ENCODE results near the gene GRAMD2B. TPM values are rescaled to one million over a fixed set of nuclear protein-coding genes. Genes with fewer than 3 reads are reported as not detected.

GRAMD2B gene
- total RNA-seq, 1 experiment from 2014 or later: 33.6 TPM

DNA sequence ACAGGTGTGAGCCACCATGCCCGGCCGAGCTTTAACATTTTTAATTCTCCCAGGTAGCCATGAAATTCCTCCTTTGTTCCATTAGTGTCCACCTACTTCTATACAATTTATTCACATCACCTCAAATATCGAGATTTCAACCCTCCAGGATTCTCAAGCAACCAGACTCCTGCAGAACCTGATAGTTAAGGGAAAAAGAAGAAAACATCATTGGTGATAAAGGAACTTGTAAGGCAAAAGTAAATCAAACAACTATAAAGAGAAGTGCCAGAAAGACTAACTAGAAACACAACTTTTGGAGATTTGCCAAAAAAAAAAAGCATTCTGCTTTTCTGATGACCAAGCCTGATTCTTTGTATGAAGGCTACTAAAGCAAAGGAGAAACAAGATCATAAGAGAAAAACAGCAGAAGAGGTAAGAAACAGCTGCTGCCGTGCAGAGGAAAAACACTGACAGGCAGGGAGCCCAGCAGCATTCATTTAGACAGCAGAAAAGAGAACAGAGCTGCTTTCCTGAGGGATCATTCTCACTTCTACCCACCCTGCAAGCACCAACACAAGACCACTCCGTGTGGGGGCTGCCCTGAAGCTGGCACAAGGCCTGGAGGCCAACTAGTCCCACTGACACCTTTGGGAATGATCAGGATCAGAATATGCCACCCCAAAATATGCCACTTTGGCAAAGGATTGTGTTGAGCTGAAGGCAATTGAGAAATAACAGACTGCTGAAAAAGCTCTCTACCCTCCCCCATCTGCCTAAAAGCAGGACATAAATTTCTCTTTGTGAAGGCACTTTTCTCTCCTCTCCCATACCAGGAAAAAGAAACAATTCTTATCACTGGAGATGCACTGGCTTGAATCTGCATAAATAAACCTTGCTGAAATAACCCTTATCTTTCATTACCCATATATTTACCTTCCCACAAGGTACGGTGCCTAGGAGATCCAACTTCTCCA, 96.7 kb downstream of the GRAMD2B start:
- POLR2A ChIA-PET (ENCODE audit: unreplicated experiment): no interaction called here
- Histone ChIP-seq H3K79me2 (ENCODE audit: low read length) (no peaks in the 10 kb centered on the region), H3K4me1 (ENCODE audit: insufficient read depth, low read length) (no peaks in the 10 kb centered on the region), H2AFZ (ENCODE audit: low read length) (peak overlapping the region; percentile 28; the same call in 1 of the 2 replicates), H3K9me3 (ENCODE audit: low read length) (no peaks in the 10 kb centered on the region), H3F3A (ENCODE audit: low read length, unreplicated experiment) (no peaks in the 10 kb centered on the region), H3K4me2 (ENCODE audit: low read length) (no peak overlapping the region), H3K9me2 (replicated peaks; ENCODE audit: low read length) (no peaks in the 10 kb centered on the region), H3K9ac (ENCODE audit: low read length) (no peak overlapping the region), H3K27ac (ENCODE audit: low read length) (no peak overlapping the region), H3K36me3 (ENCODE audit: low read depth, low read length) (no peaks in the 10 kb centered on the region), H3K27me3 (ENCODE audit: low read length) (no peaks in the 10 kb centered on the region), H4K20me1 (ENCODE audit: low read length) (no peaks in the 10 kb centered on the region), H3K4me3 (ENCODE audit: low read length) (no peak overlapping the region)
- DNase-seq: no peak
- no TSS peak for BruUV-seq (replicated peaks)
- no peak for ATAC-seq
- CTCF ChIA-PET: no interaction called here
- TF ChIP-seq EZH2 (IDR thresholded peaks at IDR 0.05; ENCODE audit: low read length, unreplicated experiment) (no peak), EZH2phosphoT487 (IDR thresholded peaks at IDR 0.05; ENCODE audit: borderline replicate concordance, low read length) (no peak)
- TF ChIP-seq, protein P1, sequence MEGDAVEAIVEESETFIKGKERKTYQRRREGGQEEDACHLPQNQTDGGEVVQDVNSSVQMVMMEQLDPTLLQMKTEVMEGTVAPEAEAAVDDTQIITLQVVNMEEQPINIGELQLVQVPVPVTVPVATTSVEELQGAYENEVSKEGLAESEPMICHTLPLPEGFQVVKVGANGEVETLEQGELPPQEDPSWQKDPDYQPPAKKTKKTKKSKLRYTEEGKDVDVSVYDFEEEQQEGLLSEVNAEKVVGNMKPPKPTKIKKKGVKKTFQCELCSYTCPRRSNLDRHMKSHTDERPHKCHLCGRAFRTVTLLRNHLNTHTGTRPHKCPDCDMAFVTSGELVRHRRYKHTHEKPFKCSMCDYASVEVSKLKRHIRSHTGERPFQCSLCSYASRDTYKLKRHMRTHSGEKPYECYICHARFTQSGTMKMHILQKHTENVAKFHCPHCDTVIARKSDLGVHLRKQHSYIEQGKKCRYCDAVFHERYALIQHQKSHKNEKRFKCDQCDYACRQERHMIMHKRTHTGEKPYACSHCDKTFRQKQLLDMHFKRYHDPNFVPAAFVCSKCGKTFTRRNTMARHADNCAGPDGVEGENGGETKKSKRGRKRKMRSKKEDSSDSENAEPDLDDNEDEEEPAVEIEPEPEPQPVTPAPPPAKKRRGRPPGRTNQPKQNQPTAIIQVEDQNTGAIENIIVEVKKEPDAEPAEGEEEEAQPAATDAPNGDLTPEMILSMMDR (conservative IDR thresholded peaks at IDR 0.05; ENCODE audit: low read depth, low read length): no peak
- intact Hi-C loops (cut with micrococcal nuclease): no loop called here

DNA sequence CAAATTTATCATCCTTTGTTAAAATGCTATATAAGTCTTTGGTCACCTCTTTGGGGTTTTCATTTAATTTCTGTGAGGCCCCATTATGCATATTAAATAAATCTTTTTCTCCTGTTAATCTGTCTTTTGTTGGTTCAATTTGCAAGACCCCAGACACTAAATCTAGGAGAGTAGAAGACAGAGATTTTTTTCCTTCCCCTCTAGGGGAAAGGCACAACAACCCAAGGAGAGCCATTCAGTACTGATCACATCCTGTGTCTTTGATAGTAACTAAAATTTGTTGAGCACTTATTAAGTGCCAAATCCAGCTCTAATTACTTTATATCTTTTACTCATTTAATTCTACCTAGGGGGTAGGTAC, 97.4 kb downstream of the GRAMD2B start:
- Histone ChIP-seq H3K9me2 (replicated peaks; ENCODE audit: low read length) (no peaks in the 10 kb centered on the region), H3K79me2 (ENCODE audit: low read length) (no peaks in the 10 kb centered on the region), H3K27me3 (ENCODE audit: low read length) (no peaks in the 10 kb centered on the region), H3K4me2 (ENCODE audit: low read length) (no peak overlapping the region), H3F3A (ENCODE audit: low read length, unreplicated experiment) (no peaks in the 10 kb centered on the region), H3K4me1 (ENCODE audit: insufficient read depth, low read length) (no peaks in the 10 kb centered on the region), H3K9ac (ENCODE audit: low read length) (no peak overlapping the region), H3K4me3 (ENCODE audit: low read length) (no peak overlapping the region), H4K20me1 (ENCODE audit: low read length) (no peaks in the 10 kb centered on the region), H3K9me3 (ENCODE audit: low read length) (no peaks in the 10 kb centered on the region), H2AFZ (ENCODE audit: low read length) (no peak overlapping the region), H3K36me3 (ENCODE audit: low read depth, low read length) (no peaks in the 10 kb centered on the region), H3K27ac (ENCODE audit: low read length) (no peak overlapping the region)
- intact Hi-C loops (cut with micrococcal nuclease): no loop called here
- CTCF ChIA-PET: no interaction called here
- POLR2A ChIA-PET (ENCODE audit: unreplicated experiment): no interaction called here
- no peak for ATAC-seq
- DNase-seq: no peak
- BruUV-seq (replicated peaks): no TSS peak
- TF ChIP-seq EZH2phosphoT487 (IDR thresholded peaks at IDR 0.05; ENCODE audit: borderline replicate concordance, low read length) (no peak), EZH2 (IDR thresholded peaks at IDR 0.05; ENCODE audit: low read length, unreplicated experiment) (no peak)
- TF ChIP-seq, protein P1 (conservative IDR thresholded peaks at IDR 0.05; ENCODE audit: low read depth, low read length): no peak

DNA sequence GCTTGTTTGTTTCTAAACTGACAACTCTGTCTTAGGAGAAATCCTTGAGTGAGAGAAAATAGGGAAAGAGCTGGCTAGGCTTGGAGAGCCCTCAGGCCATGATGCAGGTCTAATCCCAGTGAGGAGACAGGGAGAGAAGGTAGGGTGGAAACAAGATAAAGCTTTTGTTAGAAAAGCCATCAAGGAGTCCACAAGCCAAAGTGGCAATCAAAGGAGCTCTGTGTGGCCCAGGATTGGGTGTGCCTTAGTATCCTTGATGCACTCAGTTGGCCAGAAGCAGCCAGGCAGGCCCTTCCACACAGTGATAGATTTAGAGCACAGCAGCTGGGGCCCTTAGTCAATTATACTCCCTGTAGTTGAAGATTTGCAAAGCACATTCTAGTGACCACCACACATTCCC, 97.9 kb downstream of the GRAMD2B start:
- Histone ChIP-seq H3K9ac (ENCODE audit: low read length) (no peak overlapping the region), H3K36me3 (ENCODE audit: low read depth, low read length) (no peaks in the 10 kb centered on the region), H3K27ac (ENCODE audit: low read length) (no peak overlapping the region), H2AFZ (ENCODE audit: low read length) (no peak overlapping the region), H3K4me3 (ENCODE audit: low read length) (no peak overlapping the region), H3K27me3 (ENCODE audit: low read length) (no peaks in the 10 kb centered on the region), H4K20me1 (ENCODE audit: low read length) (no peaks in the 10 kb centered on the region), H3F3A (ENCODE audit: low read length, unreplicated experiment) (no peaks in the 10 kb centered on the region), H3K4me1 (ENCODE audit: insufficient read depth, low read length) (no peaks in the 10 kb centered on the region), H3K79me2 (ENCODE audit: low read length) (no peaks in the 10 kb centered on the region), H3K9me2 (replicated peaks; ENCODE audit: low read length) (no peaks in the 10 kb centered on the region), H3K9me3 (ENCODE audit: low read length) (no peaks in the 10 kb centered on the region), H3K4me2 (ENCODE audit: low read length) (no peak overlapping the region)
- no peak for DNase-seq
- intact Hi-C loops (cut with micrococcal nuclease): no loop called here
- CTCF ChIA-PET: no interaction called here
- ATAC-seq: no peak
- BruUV-seq (replicated peaks): no TSS peak
- POLR2A ChIA-PET (ENCODE audit: unreplicated experiment): no interaction called here
- TF ChIP-seq EZH2phosphoT487 (IDR thresholded peaks at IDR 0.05; ENCODE audit: borderline replicate concordance, low read length) (no peak), EZH2 (IDR thresholded peaks at IDR 0.05; ENCODE audit: low read length, unreplicated experiment) (no peak)
- TF ChIP-seq, protein P1 (conservative IDR thresholded peaks at IDR 0.05; ENCODE audit: low read depth, low read length): no peak
